Amygdala (tissue), 56 donors: ENCODE results near the gene ADAM23.

Experiments
- DNase-seq, 56 donors: peaks; one replicate each; lab custom pipeline; 2025; lab: John Stamatoyannopoulos, UW

Gene ADAM23

GRCh38 chr2:206558492-206558891 lies 115.2 kb downstream of the ADAM23 start:
- DNase-seq = no peak

- no peak for DNase-seq
Observed at GRCh38 chr2:206561962-206562361, 118.6 kb downstream of the ADAM23 start.

DNA sequence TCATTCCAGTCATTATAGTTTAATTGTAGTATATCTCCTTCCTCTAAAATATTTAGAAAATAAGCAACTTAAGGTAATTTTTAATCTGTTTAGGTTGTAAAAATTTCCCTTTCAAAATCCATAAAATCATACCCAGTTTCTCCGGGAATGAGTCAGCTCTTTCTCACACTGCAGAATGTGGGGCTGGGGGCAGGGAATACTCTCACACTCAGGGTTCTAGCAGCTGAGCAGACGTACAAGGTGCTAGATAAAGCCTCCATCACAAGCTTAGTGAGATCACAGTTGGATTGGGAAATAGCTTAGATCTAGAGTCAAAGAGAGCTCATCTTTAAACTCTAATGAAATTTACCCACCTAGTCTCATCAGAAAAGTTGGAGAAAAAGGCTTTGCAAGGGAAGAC lies 119.0 kb downstream of the ADAM23 start:
- DNase-seq = no peak

DNA sequence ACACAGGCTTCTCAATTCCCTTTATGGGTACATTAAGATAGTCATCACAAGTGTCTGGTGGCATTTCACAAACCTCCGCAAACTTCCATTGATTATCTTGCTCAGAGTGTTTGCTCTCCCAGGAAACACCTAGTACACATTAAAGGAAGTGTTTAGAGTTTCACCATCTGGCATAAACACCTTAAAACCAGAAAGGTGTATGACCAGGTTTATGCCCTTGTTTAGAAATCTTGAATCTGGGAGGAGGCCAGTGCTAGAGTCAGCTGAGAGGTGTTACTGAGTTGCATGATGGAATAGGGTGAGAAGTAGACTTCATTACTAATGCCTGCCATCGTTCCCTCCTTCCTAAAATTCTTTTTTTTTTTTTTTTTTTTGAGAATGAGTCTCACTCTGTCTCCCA lies 120.0 kb downstream of the ADAM23 start:
- DNase-seq = no peak

- no peak for DNase-seq
Observed at GRCh38 chr2:206565666-206566065, 122.3 kb downstream of the ADAM23 start.

- no peak for DNase-seq
Observed at GRCh38 chr2:206569470-206569869, 126.1 kb downstream of the ADAM23 start.

DNA sequence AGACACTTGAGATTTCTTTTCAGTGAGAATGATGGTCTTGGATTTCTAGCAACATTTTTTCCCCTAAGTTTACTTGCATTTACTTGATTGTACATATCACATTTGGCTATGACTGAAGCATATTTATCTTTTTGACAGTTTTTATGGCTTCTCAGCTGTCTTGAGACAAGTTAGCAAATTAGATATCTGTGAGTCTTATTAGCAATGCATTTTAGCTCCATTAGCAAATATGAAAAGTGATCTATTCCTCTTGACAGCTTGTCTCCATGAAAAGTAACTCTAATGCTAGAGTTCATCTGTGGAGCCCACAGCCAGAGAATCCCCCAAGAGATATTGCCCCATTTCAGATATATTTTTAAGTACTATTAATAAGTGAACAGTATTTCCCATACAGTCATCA lies 126.9 kb downstream of the ADAM23 start:
- no peak for DNase-seq

DNA sequence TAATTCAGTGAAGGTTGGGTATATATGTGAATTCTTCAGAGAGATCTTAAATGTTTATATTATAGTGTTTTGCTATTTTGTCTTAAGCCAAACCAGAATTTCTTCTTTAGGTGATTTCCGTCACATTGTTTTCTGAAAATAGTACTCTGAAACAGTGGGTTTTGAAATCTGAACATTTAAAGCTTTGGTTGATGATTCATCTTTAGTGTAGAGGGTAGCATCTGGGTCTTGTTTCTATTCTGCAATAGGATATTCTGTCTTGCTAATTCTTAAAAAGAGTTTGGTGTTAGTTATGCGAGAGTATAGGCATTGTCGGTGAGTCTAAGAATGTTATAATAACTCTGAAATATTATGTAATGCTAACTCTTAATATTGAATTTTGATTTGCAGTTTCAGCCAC lies 129.4 kb downstream of the ADAM23 start:
- DNase-seq = no peak

DNA sequence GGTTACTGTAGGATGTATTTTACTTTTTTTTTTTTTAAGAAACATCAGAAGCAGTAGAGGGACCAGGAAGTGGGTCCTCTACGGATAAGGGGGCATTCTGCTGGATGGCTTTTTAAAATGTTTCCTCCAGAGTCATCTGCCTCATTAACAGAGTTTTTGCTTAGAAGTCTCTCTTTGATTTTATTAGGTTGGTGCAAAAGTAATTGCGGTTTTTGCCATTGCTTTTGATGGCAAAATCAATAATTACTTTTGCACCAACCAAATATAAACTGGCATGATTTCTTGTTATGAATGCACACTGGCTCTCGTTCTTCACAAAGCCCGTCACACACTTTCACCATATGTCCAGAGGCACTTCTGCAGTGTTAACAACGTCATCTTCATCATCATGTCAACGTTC lies 130.5 kb downstream of the ADAM23 start:
- no peak for DNase-seq

GRCh38 chr2:206584323-206585116 lies 141.2 kb downstream of the ADAM23 start:
- no peak for DNase-seq

DNA sequence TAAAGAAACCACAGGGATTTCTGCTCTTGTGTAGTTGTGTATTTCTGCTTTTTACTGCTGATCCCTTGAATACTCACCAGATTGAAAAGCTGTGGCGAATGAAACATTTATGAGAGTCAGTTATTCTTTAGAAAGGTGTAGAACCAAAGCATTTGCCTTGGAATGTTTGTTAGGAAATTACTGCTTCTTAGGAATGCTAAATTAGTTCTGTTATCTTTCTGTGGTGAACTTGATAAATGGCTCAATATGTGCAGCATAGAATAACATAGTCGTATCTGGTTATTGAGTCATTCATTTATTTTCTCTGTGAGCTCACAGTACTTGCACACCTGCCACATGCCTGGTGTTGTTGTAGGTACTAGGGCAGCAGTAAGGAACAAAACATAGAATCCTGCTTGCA lies 142.0 kb downstream of the ADAM23 start:
- DNase-seq = no peak

GRCh38 chr2:206586609-206587008 lies 143.3 kb downstream of the ADAM23 start:
- no peak for DNase-seq

DNA sequence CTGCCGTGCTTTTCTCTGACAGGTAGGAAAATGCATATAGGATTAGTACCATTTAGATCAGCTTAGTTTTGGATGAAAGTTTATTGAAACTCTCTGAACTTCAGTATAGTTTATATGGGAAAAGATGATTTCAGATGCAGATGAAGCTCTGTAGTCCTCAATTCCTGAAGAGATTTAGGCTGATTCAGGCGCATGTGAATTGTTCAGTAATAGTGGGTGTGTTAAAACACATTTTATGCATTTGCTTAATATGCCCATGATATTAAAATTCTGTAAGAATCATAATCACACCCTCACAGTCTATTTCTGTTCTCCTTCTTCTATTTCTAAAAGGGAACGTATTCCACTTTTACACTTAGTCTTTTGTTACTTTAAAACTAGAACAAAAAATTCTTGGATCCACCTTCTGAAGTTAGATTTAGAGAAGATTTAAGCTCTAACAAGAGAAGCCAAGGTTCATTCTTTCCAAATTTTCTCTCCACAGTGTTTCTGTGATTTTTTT lies 154.4 kb downstream of the ADAM23 start:
- no peak for DNase-seq

- DNase-seq = no peak
Observed at GRCh38 chr2:206603243-206603642, 159.9 kb downstream of the ADAM23 start.

GRCh38 chr2:206610451-206610850 lies 167.1 kb downstream of the ADAM23 start:
- DNase-seq = no peak

DNA sequence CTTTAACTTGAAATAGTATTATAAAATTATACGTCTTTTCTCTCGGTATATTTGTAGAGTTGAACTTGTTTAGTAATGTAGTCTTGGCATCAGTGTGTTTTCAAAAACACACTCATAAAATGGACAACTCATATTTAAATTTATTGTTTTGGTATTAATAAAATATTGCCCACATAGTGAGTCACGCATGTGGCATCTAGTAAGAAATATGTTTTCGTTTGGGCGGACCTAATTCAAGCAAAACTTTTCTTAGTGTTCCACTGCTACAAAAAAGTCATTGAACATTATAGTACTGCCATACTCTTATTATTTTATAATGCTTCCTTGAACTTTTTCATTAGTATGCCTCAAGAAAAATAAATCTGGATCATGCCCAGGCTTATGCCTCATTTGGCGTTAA lies 167.9 kb downstream of the ADAM23 start:
- no peak for DNase-seq

- DNase-seq = no peak
Observed at GRCh38 chr2:206611736-206612135, 168.4 kb downstream of the ADAM23 start.

DNA sequence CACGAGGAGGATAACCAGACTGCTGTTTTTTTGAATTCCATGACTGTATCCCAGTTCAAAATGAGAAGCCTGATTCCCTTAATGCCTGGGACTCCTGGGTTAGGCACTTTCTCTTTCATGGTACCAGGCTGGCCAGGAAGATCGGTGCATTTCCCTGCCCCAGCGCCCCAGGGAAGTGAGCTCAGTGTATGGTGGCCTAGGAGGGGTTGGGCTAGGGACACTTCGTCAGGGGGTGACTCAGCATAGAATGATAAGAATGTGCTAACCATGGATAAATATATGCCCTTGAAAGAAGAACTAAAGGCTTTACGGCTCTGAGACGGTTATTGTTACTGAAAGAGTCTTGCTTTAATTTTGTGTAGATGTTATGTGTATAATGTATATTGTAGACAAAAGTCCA lies 171.5 kb downstream of the ADAM23 start:
- no peak for DNase-seq

DNA sequence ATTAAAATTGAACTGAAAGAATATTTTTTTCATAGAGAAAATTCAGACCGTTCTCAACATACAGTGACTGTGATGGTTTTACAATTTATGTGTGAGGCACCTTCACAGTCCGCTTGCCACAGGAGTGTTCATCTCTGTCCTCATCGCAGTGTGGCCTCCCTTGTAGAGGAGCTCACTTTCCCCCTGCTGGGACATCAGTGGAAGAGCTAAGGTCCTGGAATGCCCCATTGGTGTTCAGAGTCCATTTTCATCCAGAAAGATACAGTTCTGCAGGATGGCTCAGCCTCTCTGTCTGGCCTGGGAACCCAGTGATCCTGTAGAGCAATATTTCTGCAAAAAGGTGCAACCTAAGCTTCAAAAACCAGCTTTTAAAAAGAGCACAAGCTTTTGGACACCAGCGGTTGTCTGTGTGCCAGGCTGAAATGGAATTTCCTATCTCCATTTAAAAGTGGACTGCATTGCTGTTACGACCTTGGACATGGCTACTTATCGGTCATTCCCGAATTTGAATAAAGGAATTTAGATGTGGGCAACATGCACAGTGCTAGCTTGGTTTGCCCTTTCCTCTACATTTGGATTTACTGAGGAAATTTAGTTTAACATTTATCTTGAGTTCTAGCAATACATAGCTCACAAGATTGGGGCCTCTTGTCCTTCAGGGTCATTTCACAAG lies 172.2 kb downstream of the ADAM23 start:
- no peak for DNase-seq

DNA sequence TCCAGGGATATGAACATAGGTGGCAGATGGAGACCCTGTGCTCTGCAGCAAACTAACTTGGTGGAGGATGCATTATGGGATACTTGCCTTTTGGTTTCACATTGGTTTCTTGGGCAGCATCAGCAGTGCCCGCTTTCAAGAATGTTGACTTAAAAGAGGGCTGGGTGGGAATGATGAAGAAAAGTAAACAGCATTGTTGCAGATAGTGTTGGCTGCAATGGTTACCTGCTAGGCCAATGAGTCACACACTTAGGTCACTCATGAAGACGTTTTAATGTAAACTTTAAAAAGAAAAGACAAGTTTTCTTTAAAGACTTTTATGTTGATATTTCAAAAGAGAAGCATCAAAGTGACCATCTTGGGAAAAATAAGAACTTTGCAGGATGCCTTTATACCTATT lies 172.8 kb downstream of the ADAM23 start:
- DNase-seq = no peak

GRCh38 chr2:206619011-206619410 lies 175.7 kb downstream of the ADAM23 start:
- no peak for DNase-seq

GRCh38 chr2:206626108-206626507 lies 182.8 kb downstream of the ADAM23 start:
- no peak for DNase-seq
